ENCODE measurements around the gene NRG2. TPM values are rescaled to one million over a fixed set of nuclear protein-coding genes. Genes with fewer than 3 reads are reported as not detected.
A peak's percentile ranks its signal among the peaks of the same experiment; 100 is the strongest.

Gene NRG2
- total RNA-seq, 1 donor from 2014 or later = 0.07 TPM

GRCh38 chr5:140076788-140077187 is 33.7 kb upstream of the NRG2 start:
- Mint-ChIP-seq H3K27ac (no peak overlapping the region), H3K9me3 (no peaks in the 10 kb centered on the region), H3K36me3 (ENCODE audit: low read depth) (no peaks in the 10 kb centered on the region), H3K27me3 (peaks cover 22% of the 10 kb centered on the region), H3K4me3 (no peak overlapping the region), H3K4me1 (no peaks in the 10 kb centered on the region)
- ChIA-PET CTCF (interaction anchor here (7.5 to 8.5 kb wide), 2 partner anchors 67 to 79 kb away, joined by 65 to 116 read pairs; no protein-coding TSS in a partner anchor), POLR2A (no interaction called here)
- no peak for DNase-seq
- TF ChIP-seq, protein P1, sequence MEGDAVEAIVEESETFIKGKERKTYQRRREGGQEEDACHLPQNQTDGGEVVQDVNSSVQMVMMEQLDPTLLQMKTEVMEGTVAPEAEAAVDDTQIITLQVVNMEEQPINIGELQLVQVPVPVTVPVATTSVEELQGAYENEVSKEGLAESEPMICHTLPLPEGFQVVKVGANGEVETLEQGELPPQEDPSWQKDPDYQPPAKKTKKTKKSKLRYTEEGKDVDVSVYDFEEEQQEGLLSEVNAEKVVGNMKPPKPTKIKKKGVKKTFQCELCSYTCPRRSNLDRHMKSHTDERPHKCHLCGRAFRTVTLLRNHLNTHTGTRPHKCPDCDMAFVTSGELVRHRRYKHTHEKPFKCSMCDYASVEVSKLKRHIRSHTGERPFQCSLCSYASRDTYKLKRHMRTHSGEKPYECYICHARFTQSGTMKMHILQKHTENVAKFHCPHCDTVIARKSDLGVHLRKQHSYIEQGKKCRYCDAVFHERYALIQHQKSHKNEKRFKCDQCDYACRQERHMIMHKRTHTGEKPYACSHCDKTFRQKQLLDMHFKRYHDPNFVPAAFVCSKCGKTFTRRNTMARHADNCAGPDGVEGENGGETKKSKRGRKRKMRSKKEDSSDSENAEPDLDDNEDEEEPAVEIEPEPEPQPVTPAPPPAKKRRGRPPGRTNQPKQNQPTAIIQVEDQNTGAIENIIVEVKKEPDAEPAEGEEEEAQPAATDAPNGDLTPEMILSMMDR (IDR thresholded peaks at IDR 0.05) = no peak
- intact Hi-C loops (cut with micrococcal nuclease) = no loop called here
- ATAC-seq (ENCODE audit: low read depth) = no peak

GRCh38 chr5:140076142-140076541 is 33.0 kb upstream of the NRG2 start:
- no peak overlapping the region for H3K27ac Mint-ChIP-seq
- ChIA-PET POLR2A (interaction anchor here (0.6 to 0.8 kb wide), 2 partner anchors 32 to 36 kb away, joined by 3 to 5 read pairs; no protein-coding TSS in a partner anchor), CTCF (interaction anchor here (7.5 to 8.5 kb wide), 2 partner anchors 68 to 79 kb away, joined by 65 to 116 read pairs; no protein-coding TSS in a partner anchor)
- H3K4me3 Mint-ChIP-seq = no peak overlapping the region
- TF ChIP-seq, protein P1 (IDR thresholded peaks at IDR 0.05) = no peak
- DNase-seq (no peak), ATAC-seq (ENCODE audit: low read depth) (no peak)
- H3K4me1 Mint-ChIP-seq = no peaks in the 10 kb centered on the region
- no peaks in the 10 kb centered on the region for H3K9me3 Mint-ChIP-seq
- H3K36me3 Mint-ChIP-seq (ENCODE audit: low read depth) = no peaks in the 10 kb centered on the region
- peaks cover 22% of the 10 kb centered on the region for H3K27me3 Mint-ChIP-seq
- intact Hi-C loops (cut with micrococcal nuclease) = no loop called here

DNA sequence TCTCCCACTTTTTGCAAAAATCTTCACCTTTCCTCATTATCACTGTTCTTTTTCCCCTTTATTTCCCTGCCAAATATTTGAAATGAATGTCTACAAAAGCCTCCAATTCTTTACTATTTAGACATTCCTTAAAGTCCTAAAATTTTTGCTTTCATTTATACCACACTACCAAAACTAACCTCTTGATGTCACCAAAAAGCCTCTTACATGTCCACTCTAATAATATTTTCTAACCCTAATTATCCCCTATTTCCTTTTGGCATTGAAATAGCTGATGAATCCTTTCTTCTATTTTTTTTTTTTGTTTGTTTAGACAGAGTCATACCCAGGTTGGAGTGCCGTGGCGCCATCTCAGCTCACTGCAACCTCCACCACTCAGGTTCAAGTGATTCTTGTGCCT is 32.3 kb upstream of the NRG2 start:
- Mint-ChIP-seq H3K9me3 (no peaks in the 10 kb centered on the region), H3K27me3 (peaks cover 20% of the 10 kb centered on the region), H3K27ac (no peak overlapping the region), H3K36me3 (ENCODE audit: low read depth) (no peaks in the 10 kb centered on the region), H3K4me1 (no peaks in the 10 kb centered on the region), H3K4me3 (no peak overlapping the region)
- intact Hi-C loops (cut with micrococcal nuclease) = no loop called here
- no peak for ATAC-seq (ENCODE audit: low read depth)
- ChIA-PET CTCF (interaction anchor here (7.5 to 8.5 kb wide), 2 partner anchors 68 to 80 kb away, joined by 65 to 116 read pairs; no protein-coding TSS in a partner anchor), POLR2A (interaction anchor here (0.8 kb wide), 1 partner anchor 32 kb away, joined by 3 read pairs; no protein-coding TSS in a partner anchor)
- TF ChIP-seq, protein P1 (IDR thresholded peaks at IDR 0.05) = no peak
- no peak for DNase-seq

GRCh38 chr5:140073296-140073695 is 30.2 kb upstream of the NRG2 start:
- no peak overlapping the region for H3K4me3 Mint-ChIP-seq
- H3K27me3 Mint-ChIP-seq = peaks cover 17% of the 10 kb centered on the region
- DNase-seq = no peak
- ChIA-PET POLR2A (interaction anchor here (1.7 kb wide), 1 partner anchor 71 kb away, joined by 5 read pairs; no protein-coding TSS in a partner anchor), CTCF (interaction anchor here (0.8 to 8.5 kb wide), 17 partner anchors 8 to 282 kb away, joined by 3 to 116 read pairs (median 4); partner anchors contain the start of gene PURA)
- no peak for ATAC-seq (ENCODE audit: low read depth)
- no peaks in the 10 kb centered on the region for H3K9me3 Mint-ChIP-seq
- TF ChIP-seq, protein P1 (IDR thresholded peaks at IDR 0.05) = peak; percentile 87
- no peak overlapping the region for H3K27ac Mint-ChIP-seq
- H3K36me3 Mint-ChIP-seq (ENCODE audit: low read depth) = no peaks in the 10 kb centered on the region
- intact Hi-C loops (cut with micrococcal nuclease) = loop anchor here (1.0 to 2.0 kb wide), 3 partner anchors 42 to 84 kb away; partner anchors contain the start of gene PURA
- no peaks in the 10 kb centered on the region for H3K4me1 Mint-ChIP-seq

DNA sequence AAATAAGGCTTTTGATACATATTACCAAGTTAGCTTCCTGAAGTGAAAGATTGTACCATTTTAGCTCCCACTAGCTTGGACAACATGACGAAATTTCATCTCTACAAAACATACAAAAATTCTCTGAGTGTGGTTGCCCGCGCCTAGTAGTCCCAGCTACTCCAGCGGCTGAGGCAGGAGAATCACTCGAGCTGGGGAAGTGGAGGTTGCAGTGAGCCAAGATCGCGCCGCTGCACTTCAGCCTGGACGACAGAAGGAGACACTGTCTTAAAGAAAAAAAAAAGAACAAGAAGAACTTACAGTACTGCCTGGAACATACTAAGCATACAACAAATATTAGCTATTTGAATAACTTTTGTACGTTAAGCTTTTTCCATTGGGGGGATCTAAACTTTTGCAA is 29.7 kb upstream of the NRG2 start:
- H3K27ac Mint-ChIP-seq = no peak overlapping the region
- DNase-seq (no peak), ATAC-seq (ENCODE audit: low read depth) (no peak)
- intact Hi-C loops (cut with micrococcal nuclease) = loop anchor here (1.0 to 2.0 kb wide), 3 partner anchors 42 to 84 kb away; partner anchors contain the start of gene PURA
- CTCF ChIA-PET = interaction anchor here (0.8 to 8.5 kb wide), 17 partner anchors 9 to 283 kb away, joined by 3 to 116 read pairs (median 4); partner anchors contain the start of gene PURA
- H3K9me3 Mint-ChIP-seq = no peaks in the 10 kb centered on the region
- H3K4me1 Mint-ChIP-seq = no peaks in the 10 kb centered on the region
- TF ChIP-seq, protein P1 (IDR thresholded peaks at IDR 0.05) = no peak
- no peak overlapping the region for H3K4me3 Mint-ChIP-seq
- POLR2A ChIA-PET = interaction anchor here (1.7 kb wide), 1 partner anchor 71 kb away, joined by 5 read pairs; no protein-coding TSS in a partner anchor
- H3K27me3 Mint-ChIP-seq = peaks cover 22% of the 10 kb centered on the region
- no peaks in the 10 kb centered on the region for H3K36me3 Mint-ChIP-seq (ENCODE audit: low read depth)

Measured in activated B cell treated with CpG ODN at 0.5 μM for 24 hours (primary cell).